ENCODE data around the gene PRR30.
"Not testable (repeated sequence)": the region's sequence is repeated elsewhere in the genome, so short reads cannot be mapped to it uniquely, and the experiment has no call there.

DNA sequence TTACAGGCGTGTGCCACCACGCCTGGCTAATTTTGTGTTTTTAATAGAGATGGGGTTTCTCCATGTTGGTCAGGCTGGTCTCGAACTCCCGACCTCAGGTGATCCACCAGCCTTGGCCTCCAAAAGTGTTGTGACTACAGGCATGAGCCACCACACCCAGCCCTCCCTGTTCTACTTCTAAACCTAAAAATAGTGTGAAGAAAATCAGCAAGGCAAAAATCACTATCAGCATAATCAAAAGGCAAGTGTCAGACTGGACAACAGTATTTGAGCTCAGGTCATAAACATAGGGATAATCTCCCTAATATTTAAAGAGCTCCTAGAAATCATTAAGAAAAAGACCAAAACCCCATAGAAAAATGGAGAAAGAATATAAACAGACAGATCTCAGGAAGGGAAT is 36.6 kb upstream of the PRR30 start:
- TF ChIP-seq FOSL1 (IDR thresholded peaks at IDR 0.05; ENCODE audit: low read depth); EZH2 (IDR thresholded peaks at IDR 0.05); POLR2A (IDR thresholded peaks at IDR 0.05; ENCODE audit: borderline replicate concordance, extremely low read depth, insufficient read depth, insufficient read length); POLR2AphosphoS5 (IDR thresholded peaks at IDR 0.05; ENCODE audit: low read depth, low read length); JUND (IDR thresholded peaks at IDR 0.05); RAD21 (IDR thresholded peaks at IDR 0.05; ENCODE audit: low read depth); EZH2phosphoT487 (IDR thresholded peaks at IDR 0.05; ENCODE audit: borderline replicate concordance); CBX3 (IDR thresholded peaks at IDR 0.05; ENCODE audit: low read depth): not testable (repeated sequence)
- TF ChIP-seq, protein P1, sequence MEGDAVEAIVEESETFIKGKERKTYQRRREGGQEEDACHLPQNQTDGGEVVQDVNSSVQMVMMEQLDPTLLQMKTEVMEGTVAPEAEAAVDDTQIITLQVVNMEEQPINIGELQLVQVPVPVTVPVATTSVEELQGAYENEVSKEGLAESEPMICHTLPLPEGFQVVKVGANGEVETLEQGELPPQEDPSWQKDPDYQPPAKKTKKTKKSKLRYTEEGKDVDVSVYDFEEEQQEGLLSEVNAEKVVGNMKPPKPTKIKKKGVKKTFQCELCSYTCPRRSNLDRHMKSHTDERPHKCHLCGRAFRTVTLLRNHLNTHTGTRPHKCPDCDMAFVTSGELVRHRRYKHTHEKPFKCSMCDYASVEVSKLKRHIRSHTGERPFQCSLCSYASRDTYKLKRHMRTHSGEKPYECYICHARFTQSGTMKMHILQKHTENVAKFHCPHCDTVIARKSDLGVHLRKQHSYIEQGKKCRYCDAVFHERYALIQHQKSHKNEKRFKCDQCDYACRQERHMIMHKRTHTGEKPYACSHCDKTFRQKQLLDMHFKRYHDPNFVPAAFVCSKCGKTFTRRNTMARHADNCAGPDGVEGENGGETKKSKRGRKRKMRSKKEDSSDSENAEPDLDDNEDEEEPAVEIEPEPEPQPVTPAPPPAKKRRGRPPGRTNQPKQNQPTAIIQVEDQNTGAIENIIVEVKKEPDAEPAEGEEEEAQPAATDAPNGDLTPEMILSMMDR (IDR thresholded peaks at IDR 0.05 in 2 of 3, conservative IDR thresholded peaks at IDR 0.05 in 1 of 3; ENCODE audit: borderline replicate concordance in 1 of 3, insufficient read depth in 1 of 3, low read depth in 2 of 3, low read length in 2 of 3): not testable (repeated sequence)
- TF ChIP-seq, protein P2, sequence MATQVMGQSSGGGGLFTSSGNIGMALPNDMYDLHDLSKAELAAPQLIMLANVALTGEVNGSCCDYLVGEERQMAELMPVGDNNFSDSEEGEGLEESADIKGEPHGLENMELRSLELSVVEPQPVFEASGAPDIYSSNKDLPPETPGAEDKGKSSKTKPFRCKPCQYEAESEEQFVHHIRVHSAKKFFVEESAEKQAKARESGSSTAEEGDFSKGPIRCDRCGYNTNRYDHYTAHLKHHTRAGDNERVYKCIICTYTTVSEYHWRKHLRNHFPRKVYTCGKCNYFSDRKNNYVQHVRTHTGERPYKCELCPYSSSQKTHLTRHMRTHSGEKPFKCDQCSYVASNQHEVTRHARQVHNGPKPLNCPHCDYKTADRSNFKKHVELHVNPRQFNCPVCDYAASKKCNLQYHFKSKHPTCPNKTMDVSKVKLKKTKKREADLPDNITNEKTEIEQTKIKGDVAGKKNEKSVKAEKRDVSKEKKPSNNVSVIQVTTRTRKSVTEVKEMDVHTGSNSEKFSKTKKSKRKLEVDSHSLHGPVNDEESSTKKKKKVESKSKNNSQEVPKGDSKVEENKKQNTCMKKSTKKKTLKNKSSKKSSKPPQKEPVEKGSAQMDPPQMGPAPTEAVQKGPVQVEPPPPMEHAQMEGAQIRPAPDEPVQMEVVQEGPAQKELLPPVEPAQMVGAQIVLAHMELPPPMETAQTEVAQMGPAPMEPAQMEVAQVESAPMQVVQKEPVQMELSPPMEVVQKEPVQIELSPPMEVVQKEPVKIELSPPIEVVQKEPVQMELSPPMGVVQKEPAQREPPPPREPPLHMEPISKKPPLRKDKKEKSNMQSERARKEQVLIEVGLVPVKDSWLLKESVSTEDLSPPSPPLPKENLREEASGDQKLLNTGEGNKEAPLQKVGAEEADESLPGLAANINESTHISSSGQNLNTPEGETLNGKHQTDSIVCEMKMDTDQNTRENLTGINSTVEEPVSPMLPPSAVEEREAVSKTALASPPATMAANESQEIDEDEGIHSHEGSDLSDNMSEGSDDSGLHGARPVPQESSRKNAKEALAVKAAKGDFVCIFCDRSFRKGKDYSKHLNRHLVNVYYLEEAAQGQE (IDR thresholded peaks at IDR 0.05; ENCODE audit: low read depth): not testable (repeated sequence)
- TF ChIP-seq, protein P3, sequence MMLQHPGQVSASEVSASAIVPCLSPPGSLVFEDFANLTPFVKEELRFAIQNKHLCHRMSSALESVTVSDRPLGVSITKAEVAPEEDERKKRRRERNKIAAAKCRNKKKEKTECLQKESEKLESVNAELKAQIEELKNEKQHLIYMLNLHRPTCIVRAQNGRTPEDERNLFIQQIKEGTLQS (IDR thresholded peaks at IDR 0.05): not testable (repeated sequence)
- TF ChIP-seq, protein P4, sequence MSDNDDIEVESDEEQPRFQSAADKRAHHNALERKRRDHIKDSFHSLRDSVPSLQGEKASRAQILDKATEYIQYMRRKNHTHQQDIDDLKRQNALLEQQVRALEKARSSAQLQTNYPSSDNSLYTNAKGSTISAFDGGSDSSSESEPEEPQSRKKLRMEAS (IDR thresholded peaks at IDR 0.05): not testable (repeated sequence)

Data from HCT116 (cell line).